ENCODE measurements around the gene IGFL4.

DNA sequence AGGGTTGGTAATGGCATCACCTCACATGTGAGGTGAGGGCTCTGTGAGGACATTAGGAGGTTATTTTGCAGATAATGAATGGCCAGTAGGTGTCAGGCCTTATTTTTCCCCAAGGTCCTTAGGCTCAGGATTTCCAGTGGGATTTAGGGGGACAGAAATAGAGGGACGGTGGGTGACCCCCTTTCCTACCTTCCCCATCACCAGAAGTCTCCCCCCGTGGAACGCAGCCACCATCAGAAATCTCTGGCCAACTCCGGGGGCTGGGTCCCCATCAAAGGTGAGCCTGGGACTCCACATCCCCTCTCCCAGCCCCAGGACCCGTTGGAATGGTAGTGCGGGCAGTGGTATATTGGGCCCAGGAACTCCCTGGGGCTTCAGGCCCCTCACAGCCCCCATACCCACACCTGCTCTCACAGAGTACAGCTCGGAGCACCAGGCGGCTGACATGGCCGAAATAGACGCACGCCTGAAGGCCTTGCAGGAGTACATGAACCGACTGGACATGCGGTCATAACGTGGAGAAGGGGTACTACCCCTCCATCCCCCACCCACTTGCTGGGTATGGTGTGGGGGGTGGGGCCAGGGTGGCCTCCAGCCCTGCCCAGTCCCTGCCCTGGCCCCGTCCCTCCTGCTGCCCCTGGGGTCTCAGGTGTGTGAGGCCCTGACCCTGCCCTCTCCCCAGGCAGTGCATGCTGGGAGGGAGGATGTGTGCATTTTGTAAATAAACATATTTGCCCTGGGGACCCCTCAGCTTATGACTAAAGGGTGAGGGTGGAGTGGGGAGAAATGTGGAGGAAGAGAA is 22.7 kb downstream of the IGFL4 start:
- TF ChIP-seq, protein P1, sequence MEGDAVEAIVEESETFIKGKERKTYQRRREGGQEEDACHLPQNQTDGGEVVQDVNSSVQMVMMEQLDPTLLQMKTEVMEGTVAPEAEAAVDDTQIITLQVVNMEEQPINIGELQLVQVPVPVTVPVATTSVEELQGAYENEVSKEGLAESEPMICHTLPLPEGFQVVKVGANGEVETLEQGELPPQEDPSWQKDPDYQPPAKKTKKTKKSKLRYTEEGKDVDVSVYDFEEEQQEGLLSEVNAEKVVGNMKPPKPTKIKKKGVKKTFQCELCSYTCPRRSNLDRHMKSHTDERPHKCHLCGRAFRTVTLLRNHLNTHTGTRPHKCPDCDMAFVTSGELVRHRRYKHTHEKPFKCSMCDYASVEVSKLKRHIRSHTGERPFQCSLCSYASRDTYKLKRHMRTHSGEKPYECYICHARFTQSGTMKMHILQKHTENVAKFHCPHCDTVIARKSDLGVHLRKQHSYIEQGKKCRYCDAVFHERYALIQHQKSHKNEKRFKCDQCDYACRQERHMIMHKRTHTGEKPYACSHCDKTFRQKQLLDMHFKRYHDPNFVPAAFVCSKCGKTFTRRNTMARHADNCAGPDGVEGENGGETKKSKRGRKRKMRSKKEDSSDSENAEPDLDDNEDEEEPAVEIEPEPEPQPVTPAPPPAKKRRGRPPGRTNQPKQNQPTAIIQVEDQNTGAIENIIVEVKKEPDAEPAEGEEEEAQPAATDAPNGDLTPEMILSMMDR (IDR thresholded peaks at IDR 0.05; ENCODE audit: low read length), result no peak
- no peak for TF ChIP-seq EZH2 (IDR thresholded peaks at IDR 0.05; ENCODE audit: borderline replicate concordance, low read length)

All from OCI-LY1 (cell line).